ENCODE data around the gene TOMM34. TPM values are rescaled to one million over a fixed set of nuclear protein-coding genes. Genes with fewer than 3 reads are reported as not detected.

Gene TOMM34
- total and polyA plus RNA-seq, 10 donors: 11.6 to 19.4 (median 15.9) TPM

DNA sequence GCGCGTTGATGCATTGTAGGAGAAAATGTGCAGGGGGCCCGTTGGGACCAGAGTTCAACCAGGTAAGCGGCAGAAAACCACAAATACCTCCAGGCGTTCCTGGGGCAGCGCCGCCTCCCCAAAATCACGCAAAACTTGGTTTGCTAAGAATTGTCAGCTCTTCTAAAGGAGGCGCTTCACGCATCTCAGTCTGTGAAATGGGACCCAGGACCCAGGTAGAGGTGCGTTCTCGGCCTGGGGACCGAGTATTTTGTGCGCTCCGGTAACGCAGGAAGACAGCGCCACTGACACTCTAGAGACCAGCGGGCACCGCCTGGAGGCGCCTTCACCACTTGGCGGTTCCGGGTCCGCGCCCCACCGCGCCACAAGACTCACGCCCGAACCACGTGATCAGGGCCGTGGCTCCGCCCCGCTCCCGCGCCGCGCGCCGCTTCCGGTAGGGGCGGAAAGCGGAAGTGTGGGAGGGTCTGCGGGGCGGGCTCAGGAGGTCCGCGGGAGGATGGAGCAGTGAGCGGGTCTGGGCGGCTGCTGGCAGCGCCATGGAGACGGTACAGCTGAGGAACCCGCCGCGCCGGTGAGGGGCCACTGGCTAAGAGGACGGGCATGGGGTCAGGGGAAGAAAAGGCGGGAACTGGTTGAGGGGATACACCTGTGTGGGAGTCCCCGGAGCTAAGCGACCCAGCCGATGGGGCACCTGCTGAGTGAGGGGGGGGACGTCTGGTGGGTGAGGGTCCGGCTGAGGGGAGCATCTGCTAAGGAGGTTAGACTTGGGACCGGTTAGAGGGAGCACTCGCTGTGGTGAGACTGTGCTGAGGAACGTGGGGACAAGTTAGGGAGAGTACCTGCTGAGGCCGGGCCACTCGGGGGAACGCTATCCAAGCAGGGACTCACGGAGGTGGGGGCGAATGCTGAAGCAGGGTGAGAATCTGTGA lies 6.1 kb upstream of the TOMM34 start, which contains the start of gene STK4:
Gene STK4 (plus strand): TSS at position 483 of the 932 bp plus-strand sequence. CDS start 57 bp downstream, at position 540.
- TF ChIP-seq POLR2AphosphoS5 (IDR thresholded peaks at IDR 0.05) (peak; percentile 98 to 100 (median 99)), POLR2A (IDR thresholded peaks at IDR 0.05) (peak; percentile 68 to 79 (median 69))
- TF ChIP-seq, protein P1, sequence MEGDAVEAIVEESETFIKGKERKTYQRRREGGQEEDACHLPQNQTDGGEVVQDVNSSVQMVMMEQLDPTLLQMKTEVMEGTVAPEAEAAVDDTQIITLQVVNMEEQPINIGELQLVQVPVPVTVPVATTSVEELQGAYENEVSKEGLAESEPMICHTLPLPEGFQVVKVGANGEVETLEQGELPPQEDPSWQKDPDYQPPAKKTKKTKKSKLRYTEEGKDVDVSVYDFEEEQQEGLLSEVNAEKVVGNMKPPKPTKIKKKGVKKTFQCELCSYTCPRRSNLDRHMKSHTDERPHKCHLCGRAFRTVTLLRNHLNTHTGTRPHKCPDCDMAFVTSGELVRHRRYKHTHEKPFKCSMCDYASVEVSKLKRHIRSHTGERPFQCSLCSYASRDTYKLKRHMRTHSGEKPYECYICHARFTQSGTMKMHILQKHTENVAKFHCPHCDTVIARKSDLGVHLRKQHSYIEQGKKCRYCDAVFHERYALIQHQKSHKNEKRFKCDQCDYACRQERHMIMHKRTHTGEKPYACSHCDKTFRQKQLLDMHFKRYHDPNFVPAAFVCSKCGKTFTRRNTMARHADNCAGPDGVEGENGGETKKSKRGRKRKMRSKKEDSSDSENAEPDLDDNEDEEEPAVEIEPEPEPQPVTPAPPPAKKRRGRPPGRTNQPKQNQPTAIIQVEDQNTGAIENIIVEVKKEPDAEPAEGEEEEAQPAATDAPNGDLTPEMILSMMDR (IDR thresholded peaks at IDR 0.05 in 8 of 11, conservative IDR thresholded peaks at IDR 0.05 in 3 of 11): peak; percentile 38 to 84 (median 69)
- peak within 1 kb of the TSS; percentile 69 to 90 (median 84) for H3K4me3 ChIP-seq
- peak; percentile 99 for DNase-seq
- intact Hi-C loops (cut with DNase I; ENCODE audit: low total_unique reads): no loop called here
- H3K27me3 ChIP-seq (replicated peaks in 1 of 7): no peaks in the 10 kb centered on the region
- peak within 1 kb of the TSS; percentile 78 to 97 (median 92) for H3K27ac ChIP-seq
- H3K9me3 ChIP-seq: no peaks in the 10 kb centered on the region
- H3K4me1 ChIP-seq: peaks cover 18 to 79% (median 46%) of the 10 kb centered on the region in 6 donors
- H3K36me3 ChIP-seq: no peaks in the 10 kb centered on the region
- WGBS, 5 donors: 1 to 2% (median 1%) methylated on average over 42 to 68 of the region's 68 CpGs

DNA sequence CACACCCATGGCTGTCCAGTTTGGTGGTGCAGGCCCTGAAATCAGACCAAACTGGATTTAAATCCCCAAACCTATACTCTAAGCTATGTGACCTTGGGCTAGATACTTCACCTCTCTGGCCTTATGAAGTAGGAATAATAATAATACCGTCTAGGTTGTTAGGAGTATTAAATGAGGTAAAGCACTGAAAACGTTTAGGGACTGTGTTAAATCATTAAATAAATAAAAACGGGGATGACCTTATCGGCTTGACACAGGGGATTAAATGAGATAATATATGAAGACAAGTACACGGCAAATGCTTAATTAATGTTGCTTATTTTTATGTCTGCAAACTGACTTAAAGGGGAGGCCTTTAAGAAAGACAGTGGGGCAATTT lies 5.4 kb upstream of the TOMM34 start:
- WGBS, 5 donors: 50 to 68% (median 54%) methylated on average over 5 of the region's 5 CpGs
- intact Hi-C loops (cut with DNase I; ENCODE audit: low total_unique reads): no loop called here

DNA sequence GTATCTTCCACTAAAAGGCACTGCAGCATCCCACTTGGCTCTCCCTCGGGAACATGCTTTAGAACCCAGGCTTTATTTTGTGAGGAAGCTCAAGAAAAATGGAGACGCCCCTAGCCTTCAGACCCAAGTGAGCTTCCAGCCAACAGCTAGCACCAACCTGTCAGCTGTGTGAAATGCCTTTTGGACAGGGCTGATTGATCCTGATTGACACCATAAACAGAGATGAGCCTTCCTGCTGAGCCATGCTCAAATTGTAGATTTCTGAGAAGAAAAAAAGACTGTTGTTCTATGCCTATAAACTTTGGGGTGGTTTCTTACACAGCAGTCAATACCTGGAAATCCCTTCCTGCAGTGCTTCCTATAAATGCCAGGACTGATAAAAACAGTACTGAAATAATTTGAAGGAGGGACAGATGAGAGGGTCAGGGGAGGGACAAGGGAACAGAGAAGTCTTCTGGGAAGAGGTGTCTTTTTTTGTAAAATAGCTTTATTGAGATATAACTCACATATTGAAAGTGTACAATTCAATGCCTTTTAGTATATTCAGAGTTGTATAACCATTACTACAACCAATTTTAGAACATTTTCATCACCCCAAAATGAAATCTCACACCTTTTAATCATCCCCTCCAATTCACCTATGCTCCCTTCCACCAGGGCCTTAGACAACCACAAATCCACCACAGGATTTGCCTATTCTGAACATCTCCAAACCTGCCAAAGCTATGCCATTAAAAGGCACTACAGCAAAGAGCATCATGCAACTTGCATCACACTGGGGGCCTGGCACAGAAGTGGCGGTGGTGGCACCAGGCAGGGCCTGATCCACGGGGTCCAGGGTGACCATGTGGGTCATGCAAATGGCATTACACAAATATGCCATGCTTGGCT lies 3.4 kb upstream of the TOMM34 start:
- WGBS, 5 donors: 68 to 88% (median 81%) methylated on average over 3 to 4 of the region's 4 CpGs
- DNase-seq: no peak
- intact Hi-C loops (cut with DNase I; ENCODE audit: low total_unique reads): no loop called here
- Histone ChIP-seq H3K36me3 (no peaks in the 10 kb centered on the region), H3K9me3 (no peaks in the 10 kb centered on the region), H3K27ac (no peak overlapping the region), H3K4me3 (no peak overlapping the region), H3K4me1 (peaks cover 25 to 76% (median 40%) of the 10 kb centered on the region in 6 donors), H3K27me3 (replicated peaks in 1 of 7) (no peaks in the 10 kb centered on the region)
- TF ChIP-seq POLR2AphosphoS5 (IDR thresholded peaks at IDR 0.05) (no peak), POLR2A (IDR thresholded peaks at IDR 0.05) (no peak)
- TF ChIP-seq, protein P1 (IDR thresholded peaks at IDR 0.05 in 8 of 11, conservative IDR thresholded peaks at IDR 0.05 in 3 of 11): no peak

More for the DNA sequence above, 5.4 kb upstream of the TOMM34 start:
- Histone ChIP-seq H3K4me1 (peaks cover 19 to 79% (median 46%) of the 10 kb centered on the region in 6 donors), H3K27ac (peak overlapping the region; percentile 78 to 97 (median 92)), H3K9me3 (no peaks in the 10 kb centered on the region), H3K27me3 (replicated peaks in 1 of 7) (no peaks in the 10 kb centered on the region), H3K36me3 (no peaks in the 10 kb centered on the region), H3K4me3 (peak overlapping the region; percentile 69 to 90 (median 84))
- TF ChIP-seq POLR2AphosphoS5 (IDR thresholded peaks at IDR 0.05) (no peak), POLR2A (IDR thresholded peaks at IDR 0.05) (no peak)
- TF ChIP-seq, protein P1 (IDR thresholded peaks at IDR 0.05 in 8 of 11, conservative IDR thresholded peaks at IDR 0.05 in 3 of 11): no peak
- DNase-seq: no peak

Data from spleen (tissue), 11 donors.